Measurements from ENCODE around the gene LIG4. TPM values are rescaled to one million over a fixed set of nuclear protein-coding genes. Genes with fewer than 3 reads are reported as not detected.

LIG4 gene
- total RNA-seq, 1 donor from 2014 or later, result 12.1 TPM

GRCh38 chr13:108178078-108178477, 37.3 kb downstream of the LIG4 start:
- peaks cover 15% of the 10 kb centered on the region for H3K9me3 Mint-ChIP-seq (ENCODE audit: unreplicated experiment)
- no peaks in the 10 kb centered on the region for H3K36me3 Mint-ChIP-seq (ENCODE audit: unreplicated experiment)
- no peaks in the 10 kb centered on the region for H3K4me1 Mint-ChIP-seq (ENCODE audit: unreplicated experiment)
- TF ChIP-seq, protein P1, sequence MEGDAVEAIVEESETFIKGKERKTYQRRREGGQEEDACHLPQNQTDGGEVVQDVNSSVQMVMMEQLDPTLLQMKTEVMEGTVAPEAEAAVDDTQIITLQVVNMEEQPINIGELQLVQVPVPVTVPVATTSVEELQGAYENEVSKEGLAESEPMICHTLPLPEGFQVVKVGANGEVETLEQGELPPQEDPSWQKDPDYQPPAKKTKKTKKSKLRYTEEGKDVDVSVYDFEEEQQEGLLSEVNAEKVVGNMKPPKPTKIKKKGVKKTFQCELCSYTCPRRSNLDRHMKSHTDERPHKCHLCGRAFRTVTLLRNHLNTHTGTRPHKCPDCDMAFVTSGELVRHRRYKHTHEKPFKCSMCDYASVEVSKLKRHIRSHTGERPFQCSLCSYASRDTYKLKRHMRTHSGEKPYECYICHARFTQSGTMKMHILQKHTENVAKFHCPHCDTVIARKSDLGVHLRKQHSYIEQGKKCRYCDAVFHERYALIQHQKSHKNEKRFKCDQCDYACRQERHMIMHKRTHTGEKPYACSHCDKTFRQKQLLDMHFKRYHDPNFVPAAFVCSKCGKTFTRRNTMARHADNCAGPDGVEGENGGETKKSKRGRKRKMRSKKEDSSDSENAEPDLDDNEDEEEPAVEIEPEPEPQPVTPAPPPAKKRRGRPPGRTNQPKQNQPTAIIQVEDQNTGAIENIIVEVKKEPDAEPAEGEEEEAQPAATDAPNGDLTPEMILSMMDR (IDR thresholded peaks at IDR 0.05), result no peak
- peaks cover 7% of the 10 kb centered on the region for H3K27me3 Mint-ChIP-seq (ENCODE audit: unreplicated experiment)
- H3K4me3 Mint-ChIP-seq (ENCODE audit: unreplicated experiment), result no peak overlapping the region
- no peak overlapping the region for H3K27ac Mint-ChIP-seq (ENCODE audit: unreplicated experiment)
- no peak for DNase-seq (ENCODE audit: extremely low spot score, unreplicated experiment)

DNA sequence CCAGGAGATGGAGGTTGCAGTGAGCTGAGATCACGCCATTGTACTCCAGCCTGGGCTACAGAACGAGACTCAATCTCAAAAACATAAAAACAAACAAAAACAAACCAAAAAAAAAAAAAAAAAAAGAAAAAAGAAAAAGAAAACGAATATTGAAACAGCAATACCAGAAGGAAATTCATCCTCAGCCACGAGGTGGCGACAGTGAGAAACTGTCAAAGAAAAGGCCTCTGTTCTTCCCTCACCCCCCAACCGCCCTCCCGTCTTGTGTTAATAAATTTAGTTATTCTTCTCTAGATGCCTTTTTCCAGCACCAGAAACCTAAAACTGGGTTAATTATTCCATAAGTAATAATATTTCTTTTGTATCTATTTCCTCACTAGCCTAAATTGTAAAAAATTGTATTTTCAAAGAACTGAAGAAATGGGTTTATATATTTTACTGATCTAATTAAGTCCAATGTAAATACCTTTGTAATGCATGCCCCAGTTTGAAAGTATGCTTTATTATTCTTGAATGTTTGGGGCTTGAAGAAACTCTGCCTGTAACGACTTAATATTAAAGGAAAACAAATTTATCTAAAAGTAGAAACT, 38.6 kb downstream of the LIG4 start:
- H3K4me1 Mint-ChIP-seq (ENCODE audit: unreplicated experiment), result no peaks in the 10 kb centered on the region
- TF ChIP-seq, protein P1 (IDR thresholded peaks at IDR 0.05), result peak; percentile 51

DNA sequence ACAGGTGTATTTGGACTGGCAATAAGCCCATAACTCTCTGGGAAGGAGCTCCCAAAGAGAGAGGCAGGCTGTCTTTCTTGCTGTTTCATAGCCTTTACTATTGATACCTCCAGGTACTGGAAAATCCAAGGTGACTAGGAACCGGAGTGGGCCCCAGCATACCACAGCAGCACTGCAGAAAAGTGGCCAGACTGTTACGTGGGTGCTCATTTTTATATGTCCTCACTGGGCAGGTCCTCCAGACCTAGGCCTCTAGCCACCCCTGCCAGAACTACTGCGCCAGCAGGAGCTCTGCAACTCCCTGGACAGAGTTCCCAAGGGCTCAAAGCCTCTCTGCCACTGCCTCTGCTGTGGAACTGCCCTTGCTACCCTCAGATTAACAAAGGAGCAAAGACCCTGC, 46.4 kb downstream of the LIG4 start:
- H3K9me3 Mint-ChIP-seq (ENCODE audit: unreplicated experiment), result peaks cover 35% of the 10 kb centered on the region
- TF ChIP-seq, protein P1 (IDR thresholded peaks at IDR 0.05), result no peak

More for the DNA sequence above, 38.6 kb downstream of the LIG4 start:
- peaks cover 7% of the 10 kb centered on the region for H3K27me3 Mint-ChIP-seq (ENCODE audit: unreplicated experiment)
- no peaks in the 10 kb centered on the region for H3K36me3 Mint-ChIP-seq (ENCODE audit: unreplicated experiment)
- no peak overlapping the region for H3K4me3 Mint-ChIP-seq (ENCODE audit: unreplicated experiment)
- peaks cover 28% of the 10 kb centered on the region for H3K9me3 Mint-ChIP-seq (ENCODE audit: unreplicated experiment)
- H3K27ac Mint-ChIP-seq (ENCODE audit: unreplicated experiment), result no peak overlapping the region
- DNase-seq (ENCODE audit: extremely low spot score, unreplicated experiment), result no peak

DNA sequence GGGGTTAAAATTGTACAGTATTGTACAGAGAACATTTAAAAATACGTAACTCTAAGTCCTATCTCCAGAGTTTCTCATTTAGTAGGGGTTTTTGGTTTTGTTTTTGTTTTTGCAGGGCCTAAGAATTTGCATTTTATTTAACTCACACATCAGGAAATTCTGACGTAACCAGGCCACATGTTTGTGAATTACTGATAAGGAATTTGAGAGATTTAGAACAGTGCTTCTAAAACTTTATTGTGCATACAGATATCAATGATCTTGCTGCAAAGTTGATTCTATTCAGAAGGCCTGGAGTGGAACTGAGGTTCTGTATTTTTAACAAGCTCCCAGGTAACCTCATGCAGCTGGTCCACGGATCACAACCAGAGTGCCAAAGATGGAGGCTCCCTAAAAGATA, 49.3 kb downstream of the LIG4 start:
- H3K4me3 Mint-ChIP-seq (ENCODE audit: unreplicated experiment), result no peak overlapping the region
- no peak overlapping the region for H3K27ac Mint-ChIP-seq (ENCODE audit: unreplicated experiment)
- DNase-seq (ENCODE audit: extremely low spot score, unreplicated experiment), result no peak
- no peaks in the 10 kb centered on the region for H3K4me1 Mint-ChIP-seq (ENCODE audit: unreplicated experiment)
- peaks cover 24% of the 10 kb centered on the region for H3K27me3 Mint-ChIP-seq (ENCODE audit: unreplicated experiment)
- H3K36me3 Mint-ChIP-seq (ENCODE audit: unreplicated experiment), result no peaks in the 10 kb centered on the region
- peaks cover 10% of the 10 kb centered on the region for H3K9me3 Mint-ChIP-seq (ENCODE audit: unreplicated experiment)
- TF ChIP-seq, protein P1 (IDR thresholded peaks at IDR 0.05), result no peak

More for the DNA sequence above, 46.4 kb downstream of the LIG4 start:
- Mint-ChIP-seq H3K4me1 (ENCODE audit: unreplicated experiment) (no peaks in the 10 kb centered on the region), H3K36me3 (ENCODE audit: unreplicated experiment) (no peaks in the 10 kb centered on the region), H3K27me3 (ENCODE audit: unreplicated experiment) (peaks cover 28% of the 10 kb centered on the region), H3K4me3 (ENCODE audit: unreplicated experiment) (no peak overlapping the region), H3K27ac (ENCODE audit: unreplicated experiment) (no peak overlapping the region)
- no peak for DNase-seq (ENCODE audit: extremely low spot score, unreplicated experiment)

DNA sequence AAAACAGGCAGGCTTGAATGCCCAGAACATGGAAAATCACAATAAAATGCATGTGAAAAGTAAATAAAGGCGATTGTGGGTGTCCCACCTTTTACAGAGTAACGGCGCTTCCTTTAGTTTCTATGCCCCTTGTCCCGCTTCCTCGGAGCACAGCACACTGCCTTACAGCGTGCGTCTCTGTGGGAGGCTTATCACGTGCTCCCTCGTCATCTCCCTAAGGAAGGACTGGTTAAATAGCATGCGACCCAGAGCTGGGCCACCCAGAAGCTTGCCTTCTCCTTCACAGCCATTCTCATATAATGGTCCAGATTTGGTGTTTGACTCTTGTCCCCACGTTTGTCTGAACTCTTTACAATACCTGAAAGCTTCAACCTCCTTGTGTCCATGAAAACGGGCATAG, 56.6 kb downstream of the LIG4 start:
- Mint-ChIP-seq H3K36me3 (ENCODE audit: unreplicated experiment) (no peaks in the 10 kb centered on the region), H3K27ac (ENCODE audit: unreplicated experiment) (no peak overlapping the region), H3K4me1 (ENCODE audit: unreplicated experiment) (no peaks in the 10 kb centered on the region), H3K27me3 (ENCODE audit: unreplicated experiment) (peaks cover 15% of the 10 kb centered on the region), H3K4me3 (ENCODE audit: unreplicated experiment) (no peak overlapping the region), H3K9me3 (ENCODE audit: unreplicated experiment) (no peaks in the 10 kb centered on the region)
- TF ChIP-seq, protein P1 (IDR thresholded peaks at IDR 0.05), result no peak
- no peak for DNase-seq (ENCODE audit: extremely low spot score, unreplicated experiment)

Other genes with a start within 250 kb of the LIG4 start
- gene ABHD13, start 2.9 kb upstream of the LIG4 start, total RNA-seq, result 7.8 and 8.5 TPM in 2 replicates
- gene TNFSF13B, start 54.2 kb upstream of the LIG4 start, total RNA-seq, result 1.1 and 1.7 TPM in 2 replicates

All from osteocyte (in vitro differentiated cells).